ENCODE data around the gene FIBCD1. TPM values are rescaled to one million over a fixed set of nuclear protein-coding genes. Genes with fewer than 3 reads are reported as not detected.

Gene FIBCD1
- total RNA-seq, 2 experiments from 2014 or later = not detected

Other genes starting within 250 kb of the FIBCD1 start
- 10 to 100 TPM; 45.2 to 48.7 TPM for gene EXOSC2, start 245.5 kb downstream of the FIBCD1 start, total RNA-seq
- 10 to 100 TPM; 30.8 to 31.4 TPM for gene ABL1, start 104.0 kb downstream of the FIBCD1 start, total RNA-seq
- gene QRFP, start 42.4 kb downstream of the FIBCD1 start, total RNA-seq = not detected
- gene LAMC3, start 69.9 kb upstream of the FIBCD1 start, total RNA-seq = not detected
- gene AIF1L, start 157.3 kb upstream of the FIBCD1 start, total RNA-seq = under 1 TPM; 0.30 to 0.50 TPM
- gene NUP214, start 186.3 kb upstream of the FIBCD1 start, total RNA-seq = 10 to 100 TPM; 43.8 to 51.3 TPM